Measurements from ENCODE around the gene ZCCHC2.

ZCCHC2 gene

DNA sequence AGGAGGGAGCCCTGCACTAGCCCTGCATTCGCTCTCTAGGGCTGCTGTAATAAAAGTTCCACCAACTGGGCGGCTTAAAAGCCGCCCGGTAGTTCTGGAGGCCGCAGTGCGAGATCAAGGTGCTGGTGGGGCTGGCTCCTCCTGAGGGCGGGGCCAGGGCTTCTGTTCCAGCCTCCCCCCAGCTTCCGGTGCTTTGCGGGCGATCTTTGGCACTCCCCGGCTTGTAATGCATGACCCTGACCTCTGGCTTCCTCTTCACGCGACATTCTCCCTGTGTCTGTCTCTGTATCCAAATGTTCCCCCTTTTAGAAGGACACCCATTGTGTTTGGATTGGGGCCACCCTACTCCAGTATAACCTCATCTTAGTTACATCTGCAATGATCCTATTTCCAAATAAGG is 84.5 kb downstream of the ZCCHC2 start:
- DNase-seq (ENCODE audit: low read depth in 2 of 2, low spot score in 1 of 2) = no peak

DNA sequence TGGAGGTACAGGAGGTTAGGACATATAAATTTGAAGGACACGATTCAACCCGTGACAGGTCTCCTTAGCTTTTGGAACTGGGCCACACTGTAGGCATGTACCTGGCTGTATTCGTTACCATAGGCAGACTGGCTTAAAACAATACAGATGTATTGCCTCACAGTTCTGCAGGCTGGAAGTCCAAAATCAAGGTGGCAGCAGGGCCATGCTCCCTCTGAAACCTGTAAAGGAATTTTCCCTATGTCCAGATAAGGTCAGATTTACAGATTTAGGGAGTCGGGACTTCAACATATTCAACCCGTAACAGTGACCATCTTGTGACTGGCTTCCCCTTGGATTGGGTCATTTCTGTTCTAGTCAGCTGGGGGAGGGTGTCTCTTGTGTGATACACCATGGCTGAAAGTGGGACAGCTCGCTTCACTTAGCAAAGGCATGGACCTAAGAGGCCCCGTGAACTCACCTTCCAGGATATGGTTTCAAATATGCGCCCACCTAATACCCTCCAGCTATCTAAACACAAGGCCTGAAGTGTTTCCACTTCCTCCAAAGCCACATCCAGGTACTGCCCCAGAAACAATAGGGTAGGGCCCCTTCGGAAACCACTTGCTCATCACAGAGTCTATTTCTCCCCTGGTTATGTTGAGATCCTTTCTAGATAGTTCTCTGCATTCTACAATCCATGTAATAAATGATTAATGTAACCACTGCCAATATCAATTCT is 85.0 kb downstream of the ZCCHC2 start:
- no peak for DNase-seq (ENCODE audit: low read depth in 2 of 2, low spot score in 1 of 2)

DNA sequence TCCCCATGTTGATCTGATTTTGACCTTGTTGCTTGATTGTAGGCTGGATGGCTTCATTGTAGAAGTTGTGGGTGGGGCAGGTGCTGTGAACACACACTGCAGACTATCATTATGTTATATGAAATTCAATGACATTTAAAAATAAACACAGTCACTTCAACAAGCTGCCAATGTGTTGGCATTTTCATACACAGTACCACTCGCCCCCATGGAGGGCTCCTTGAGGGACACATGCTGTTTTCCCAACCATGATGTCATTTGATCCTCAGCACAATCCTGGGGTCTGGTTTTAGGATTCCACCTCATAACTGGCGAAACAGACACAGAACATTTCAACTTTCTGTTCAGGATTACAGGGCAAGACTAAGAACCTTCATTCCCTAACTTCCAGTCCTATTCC is 86.9 kb downstream of the ZCCHC2 start:
- no peak for DNase-seq (ENCODE audit: low read depth in 2 of 2, low spot score in 1 of 2)

DNA sequence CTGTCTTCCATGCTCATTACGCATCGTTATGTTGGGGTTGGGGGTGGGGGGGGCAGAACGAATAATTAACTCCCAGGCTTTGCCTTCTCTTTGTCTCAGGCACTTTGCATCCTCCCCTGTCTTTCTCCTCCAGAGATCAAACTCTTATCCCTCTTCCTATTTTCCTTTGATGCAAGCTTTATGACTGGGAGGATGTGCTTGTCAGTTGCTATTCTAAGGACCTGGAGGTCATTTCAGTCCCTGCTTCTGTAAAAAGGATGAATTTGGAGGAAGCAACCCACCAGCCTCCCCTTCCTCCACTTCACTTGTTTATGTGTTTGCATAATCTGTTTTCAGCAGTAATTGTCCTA is 87.5 kb downstream of the ZCCHC2 start:
- no peak for DNase-seq (ENCODE audit: low read depth in 2 of 2, low spot score in 1 of 2)

DNA sequence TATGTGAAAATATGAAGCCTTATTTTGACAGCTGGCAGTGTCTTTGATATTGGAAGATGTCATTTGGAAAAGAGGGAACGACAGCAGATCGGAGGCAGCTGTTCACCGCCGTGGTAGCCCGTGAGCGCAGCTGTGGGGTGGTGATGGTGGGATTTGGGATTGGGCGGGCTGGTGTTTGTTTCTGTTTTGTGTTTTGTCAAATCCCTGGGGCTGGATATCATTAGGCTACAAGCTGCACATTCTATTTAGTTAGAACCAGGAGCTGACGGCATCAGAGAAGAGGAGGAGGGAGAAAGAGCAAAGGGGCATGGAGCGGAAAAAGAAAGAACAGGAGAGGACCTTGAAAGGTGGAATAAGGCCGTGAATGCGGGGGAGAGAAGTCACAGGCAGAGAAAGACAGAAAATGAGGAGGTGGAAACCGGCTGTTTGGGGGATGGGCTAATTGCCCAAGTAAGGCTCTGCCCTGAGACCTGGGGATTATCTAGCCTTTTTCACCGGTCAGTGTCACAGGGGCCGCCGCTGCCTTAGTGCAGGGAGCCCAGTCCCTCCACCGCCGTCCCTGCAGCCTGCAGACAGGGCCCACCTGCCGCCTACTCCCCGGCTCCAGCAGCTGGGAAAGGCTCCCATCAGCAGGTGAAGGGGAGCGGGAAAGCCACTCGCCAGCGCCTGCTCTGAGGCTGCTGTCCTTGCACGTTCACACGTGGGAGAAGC is 88.0 kb downstream of the ZCCHC2 start:
- DNase-seq (ENCODE audit: low read depth in 2 of 2, low spot score in 1 of 2) = no peak

DNA sequence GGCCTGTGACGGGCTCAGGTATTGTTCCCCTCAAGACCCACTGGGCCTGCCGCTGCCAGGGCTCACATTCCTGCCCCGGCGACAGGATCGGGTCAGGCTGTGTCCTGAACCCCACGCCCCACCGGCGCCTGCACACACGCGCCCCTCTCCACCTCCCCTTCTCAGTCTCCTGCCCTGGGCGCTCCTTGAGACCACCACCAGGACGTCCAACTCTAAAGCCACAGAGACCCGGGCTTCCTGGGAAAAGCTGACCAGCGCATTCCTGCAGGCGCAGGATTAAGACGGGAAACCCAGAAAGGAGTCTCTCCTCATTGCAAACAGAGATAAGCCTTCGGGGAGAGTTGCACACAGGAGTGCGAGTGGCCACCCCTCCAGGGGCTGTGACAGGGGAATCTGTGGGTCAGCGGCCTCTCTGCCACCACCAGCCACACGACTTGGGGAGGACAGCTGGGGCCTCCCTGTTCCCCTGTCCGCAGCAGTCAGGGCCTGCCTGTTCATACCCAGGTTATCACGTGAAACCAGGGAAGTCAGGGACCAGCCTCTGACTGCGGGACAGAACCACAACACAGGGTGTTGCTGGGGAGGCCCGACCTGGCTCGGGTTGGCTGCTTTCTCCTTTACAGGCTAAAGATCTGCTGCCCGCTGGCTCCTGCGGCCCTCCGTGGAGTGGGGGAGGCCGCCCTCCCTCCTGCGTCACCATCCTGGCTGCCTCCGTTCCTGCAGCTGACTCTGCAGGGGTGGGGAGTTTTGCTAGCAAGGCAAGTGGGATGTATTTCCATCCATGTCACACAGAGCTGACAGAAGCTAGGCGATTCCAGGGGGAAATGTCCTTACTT is 88.8 kb downstream of the ZCCHC2 start:
- DNase-seq (ENCODE audit: low read depth in 2 of 2, low spot score in 1 of 2) = no peak

DNA sequence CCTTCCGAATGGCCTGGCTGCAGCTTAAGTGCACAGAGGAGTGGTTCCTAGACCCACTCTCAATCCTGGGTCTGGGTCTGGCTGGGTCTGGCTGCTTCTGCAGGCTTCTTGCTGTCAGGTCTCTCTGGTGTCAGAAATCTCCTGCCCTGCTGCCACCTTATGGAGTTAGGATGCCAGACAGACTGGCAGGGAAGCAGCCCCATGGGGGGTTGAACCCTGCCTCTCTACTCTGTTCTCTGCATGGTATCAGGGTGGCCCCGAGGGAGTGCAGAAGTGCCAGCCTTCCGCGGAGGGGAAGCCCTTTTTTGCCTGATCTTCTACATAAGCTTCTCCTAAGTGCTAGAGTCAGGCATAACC is 89.4 kb downstream of the ZCCHC2 start:
- no peak for DNase-seq (ENCODE audit: low read depth in 2 of 2, low spot score in 1 of 2)

DNA sequence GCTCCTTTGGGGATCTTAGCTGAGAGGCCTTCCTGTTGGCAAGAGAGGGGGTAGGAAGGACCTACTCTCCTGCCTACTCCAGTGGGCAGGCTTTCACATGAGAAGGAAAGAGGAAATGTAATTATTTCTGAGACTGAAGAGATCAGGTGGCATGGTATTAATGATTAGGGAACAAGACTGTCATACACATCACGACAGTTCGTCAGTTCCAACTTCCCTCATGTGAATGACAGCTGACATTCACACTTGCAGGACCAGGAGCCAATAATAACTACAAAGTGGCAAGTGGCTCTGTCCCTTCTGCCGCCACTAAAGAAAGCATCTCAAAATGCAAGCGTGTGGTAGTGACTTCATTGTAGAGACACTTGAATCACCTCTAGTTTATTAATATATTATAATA is 90.0 kb downstream of the ZCCHC2 start:
- no peak for DNase-seq (ENCODE audit: low read depth in 2 of 2, low spot score in 1 of 2)

DNA sequence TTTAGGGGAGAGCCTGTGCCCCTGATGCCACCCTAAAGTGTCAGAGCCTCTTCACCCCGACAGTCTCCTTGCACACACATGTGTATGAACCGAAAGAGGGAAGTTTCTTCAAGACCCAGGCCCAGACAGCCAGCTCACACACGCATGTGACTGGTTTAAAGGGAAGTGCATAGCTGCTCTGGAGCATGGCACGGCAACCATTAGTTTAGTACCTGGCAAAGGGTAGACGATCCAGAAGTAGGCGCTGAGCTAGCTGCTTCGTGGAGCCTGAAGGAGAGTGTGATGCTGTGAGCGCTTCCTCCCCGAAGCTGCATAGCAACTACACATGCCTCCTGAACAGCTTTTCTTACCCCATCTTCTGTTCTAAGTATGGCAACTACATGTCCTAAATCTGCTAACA is 91.7 kb downstream of the ZCCHC2 start:
- no peak for DNase-seq (ENCODE audit: low read depth in 2 of 2, low spot score in 1 of 2)

DNA sequence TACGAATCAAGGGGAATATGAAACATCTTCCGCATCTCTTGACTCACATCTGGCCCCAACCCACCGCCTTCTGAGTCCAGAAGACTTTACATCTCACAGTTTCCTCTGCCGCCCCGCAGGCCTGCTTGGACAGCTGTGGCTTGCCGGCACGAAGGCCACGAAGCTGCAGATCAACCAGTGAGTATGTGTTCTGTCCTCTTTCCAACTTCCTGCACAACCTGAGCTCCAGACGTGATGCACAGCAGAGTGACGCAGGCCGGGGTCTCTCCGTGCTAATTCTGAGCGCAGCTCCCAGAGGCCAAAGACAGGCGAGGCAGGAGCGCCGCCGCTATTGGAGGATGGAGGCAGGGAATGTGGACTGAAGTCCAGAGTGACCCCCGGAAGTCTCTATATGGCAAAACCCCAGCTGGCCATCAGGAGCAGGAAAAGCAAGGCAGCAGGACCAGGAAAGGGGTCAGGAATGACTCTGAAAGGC is 93.5 kb downstream of the ZCCHC2 start:
- DNase-seq (ENCODE audit: low read depth in 2 of 2, low spot score in 1 of 2) = no peak

DNA sequence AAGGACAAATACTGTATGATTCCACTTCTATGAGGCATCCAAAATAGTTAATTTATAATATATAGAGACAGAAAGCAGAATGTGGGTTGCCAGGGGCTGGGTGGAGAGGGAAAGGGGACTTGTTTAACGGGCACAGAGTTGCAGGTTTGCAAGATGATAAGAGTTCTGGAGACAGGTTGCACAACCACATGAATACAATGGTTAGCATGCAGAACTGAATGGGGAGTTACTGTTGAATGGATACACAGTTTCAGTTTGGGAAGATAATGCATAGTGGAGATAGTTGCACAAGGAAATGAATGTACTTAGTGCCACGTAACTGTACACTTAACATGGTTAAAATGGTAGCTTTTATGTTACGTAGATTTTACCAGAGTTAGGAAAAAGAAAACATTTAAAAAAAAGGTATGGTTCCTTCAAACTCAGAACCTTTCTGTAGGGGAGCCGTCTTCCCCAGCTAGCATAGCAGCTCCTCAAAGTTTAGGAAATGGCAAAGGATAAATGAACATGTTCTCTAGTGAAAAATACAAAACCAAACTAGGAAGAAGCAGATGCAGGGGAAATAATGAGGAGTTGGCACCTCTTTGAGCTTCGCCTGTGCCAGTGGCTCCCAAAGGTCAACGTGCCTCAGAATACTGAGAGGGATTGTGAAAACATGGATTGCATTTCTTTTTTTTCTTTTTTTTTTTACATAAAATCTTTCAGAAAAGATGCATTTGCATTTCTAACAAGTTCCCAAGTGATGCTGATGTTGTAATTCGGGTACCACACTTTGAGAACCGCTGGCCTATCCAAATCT is 95.2 kb downstream of the ZCCHC2 start:
- DNase-seq (ENCODE audit: low read depth in 2 of 2, low spot score in 1 of 2) = no peak

DNA sequence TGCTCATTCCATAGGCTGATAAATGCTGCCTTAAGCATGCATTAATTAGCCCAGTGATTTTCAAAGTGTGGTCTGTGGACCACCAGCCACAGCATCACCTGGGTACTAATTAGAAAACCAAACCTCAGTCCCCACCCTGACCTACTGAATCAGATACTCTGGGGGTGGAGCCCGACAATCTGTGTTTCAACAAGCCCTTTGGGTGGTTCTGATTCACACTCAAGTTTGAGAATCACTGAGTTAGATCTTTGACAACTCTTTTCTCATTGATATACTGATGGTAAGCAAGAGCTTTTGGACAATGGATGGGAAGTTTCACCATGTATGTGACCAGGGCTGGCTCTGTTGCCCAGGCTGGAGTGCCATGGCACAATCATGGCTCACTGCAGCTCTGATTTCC is 95.9 kb downstream of the ZCCHC2 start:
- no peak for DNase-seq (ENCODE audit: low read depth in 2 of 2, low spot score in 1 of 2)

DNA sequence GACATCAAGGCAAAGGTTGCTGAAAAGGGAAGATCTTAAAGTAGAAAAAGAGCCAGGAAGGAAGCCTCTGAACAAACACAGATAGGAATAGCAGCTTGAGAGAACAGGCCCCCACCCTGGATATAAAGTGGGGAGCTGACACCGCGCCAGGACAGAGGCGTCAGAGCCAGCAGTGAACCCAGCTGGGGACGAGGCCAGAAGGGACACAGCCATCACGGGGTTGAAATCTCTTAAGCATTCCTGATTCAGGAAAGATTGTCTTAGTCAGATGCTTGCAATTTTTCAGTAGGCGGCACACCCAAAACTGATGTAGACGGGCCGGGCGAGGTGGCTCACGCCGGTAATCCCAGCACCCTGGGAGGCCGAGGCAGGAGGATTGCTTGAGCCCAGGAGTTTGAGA is 98.7 kb downstream of the ZCCHC2 start:
- no peak for DNase-seq (ENCODE audit: low read depth in 2 of 2, low spot score in 1 of 2)

DNA sequence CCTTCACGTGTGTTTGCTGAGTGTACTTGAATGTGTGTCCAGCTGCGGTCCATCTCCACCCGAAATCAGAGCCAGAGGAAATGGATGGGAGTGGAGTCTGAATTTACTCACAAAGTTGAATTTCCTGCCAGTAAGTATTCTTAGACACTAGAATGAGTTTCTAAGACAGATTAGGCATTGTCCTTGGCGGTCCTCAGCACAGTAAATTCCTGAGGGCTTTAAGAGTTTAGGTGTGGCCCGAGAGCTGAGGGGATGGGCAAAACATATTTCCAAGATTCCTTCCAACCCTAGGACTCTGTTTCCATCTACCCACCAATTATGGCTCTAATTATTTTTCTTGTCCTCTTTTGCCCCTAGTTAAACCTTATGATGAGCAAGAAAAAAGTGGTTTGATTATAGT is 102.2 kb downstream of the ZCCHC2 start:
- no peak for DNase-seq (ENCODE audit: low read depth in 2 of 2, low spot score in 1 of 2)
